ENCODE data around the gene ENO1. TPM values are rescaled to one million over a fixed set of nuclear protein-coding genes. Genes with fewer than 3 reads are reported as not detected.

Gene ENO1
- total and polyA plus RNA-seq, 2 experiments from 2014 or later, result 910 to 1,831 TPM

DNA sequence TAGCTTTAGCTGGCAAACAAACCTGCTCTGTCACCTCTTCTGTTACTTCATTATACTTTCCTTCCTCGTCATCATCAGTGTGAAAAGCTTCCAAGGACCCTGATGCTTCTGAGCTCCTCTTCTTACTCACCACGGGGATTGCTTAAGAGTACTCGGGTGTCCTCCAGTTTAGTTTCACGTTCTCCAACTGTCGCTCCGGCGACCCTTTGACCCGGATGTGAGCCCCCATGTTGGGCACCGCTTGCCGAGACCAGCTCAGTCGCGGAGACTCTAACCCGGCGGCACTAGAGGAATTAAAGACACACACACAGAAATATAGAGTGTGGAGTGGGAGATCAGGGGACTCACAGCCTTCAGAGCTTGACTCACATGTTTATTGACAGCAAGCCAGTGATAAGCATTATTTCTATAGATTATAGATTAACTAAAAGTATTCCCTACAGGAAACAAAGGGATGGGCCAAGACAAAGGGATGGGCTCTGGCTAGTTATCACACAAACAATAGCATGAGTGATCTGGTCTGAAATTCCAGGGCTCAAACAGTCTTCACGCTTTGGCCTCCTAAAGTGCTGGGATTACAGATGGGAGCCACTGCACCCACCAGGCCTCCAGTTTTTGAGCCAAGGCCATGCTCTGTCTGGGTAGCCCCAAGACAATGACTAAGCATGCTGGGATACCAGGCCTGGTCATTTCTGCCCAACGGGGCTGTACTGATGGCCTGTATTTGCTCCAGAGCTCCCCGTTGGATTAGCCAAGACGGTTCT is 30.1 kb upstream of the ENO1 start (continued):
- TF ChIP-seq, protein P1, sequence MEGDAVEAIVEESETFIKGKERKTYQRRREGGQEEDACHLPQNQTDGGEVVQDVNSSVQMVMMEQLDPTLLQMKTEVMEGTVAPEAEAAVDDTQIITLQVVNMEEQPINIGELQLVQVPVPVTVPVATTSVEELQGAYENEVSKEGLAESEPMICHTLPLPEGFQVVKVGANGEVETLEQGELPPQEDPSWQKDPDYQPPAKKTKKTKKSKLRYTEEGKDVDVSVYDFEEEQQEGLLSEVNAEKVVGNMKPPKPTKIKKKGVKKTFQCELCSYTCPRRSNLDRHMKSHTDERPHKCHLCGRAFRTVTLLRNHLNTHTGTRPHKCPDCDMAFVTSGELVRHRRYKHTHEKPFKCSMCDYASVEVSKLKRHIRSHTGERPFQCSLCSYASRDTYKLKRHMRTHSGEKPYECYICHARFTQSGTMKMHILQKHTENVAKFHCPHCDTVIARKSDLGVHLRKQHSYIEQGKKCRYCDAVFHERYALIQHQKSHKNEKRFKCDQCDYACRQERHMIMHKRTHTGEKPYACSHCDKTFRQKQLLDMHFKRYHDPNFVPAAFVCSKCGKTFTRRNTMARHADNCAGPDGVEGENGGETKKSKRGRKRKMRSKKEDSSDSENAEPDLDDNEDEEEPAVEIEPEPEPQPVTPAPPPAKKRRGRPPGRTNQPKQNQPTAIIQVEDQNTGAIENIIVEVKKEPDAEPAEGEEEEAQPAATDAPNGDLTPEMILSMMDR (conservative IDR thresholded peaks at IDR 0.05; ENCODE audit: low read depth in 2 of 2), result no peak
- TF ChIP-seq JUNB (IDR thresholded peaks at IDR 0.05; ENCODE audit: unreplicated experiment) (no peak), STAT1 (IDR thresholded peaks at IDR 0.05; ENCODE audit: unreplicated experiment) (no peak), ZNF331 (CRISPR knock-in tag; IDR thresholded peaks at IDR 0.05; ENCODE audit: low read depth) (no peak), POLR2AphosphoS5 (IDR thresholded peaks at IDR 0.05; ENCODE audit: low read depth) (no peak), ZNF114 (CRISPR knock-in tag; IDR thresholded peaks at IDR 0.05) (no peak), EZH2phosphoT487 (IDR thresholded peaks at IDR 0.05; ENCODE audit: unreplicated experiment) (no peak)

DNA sequence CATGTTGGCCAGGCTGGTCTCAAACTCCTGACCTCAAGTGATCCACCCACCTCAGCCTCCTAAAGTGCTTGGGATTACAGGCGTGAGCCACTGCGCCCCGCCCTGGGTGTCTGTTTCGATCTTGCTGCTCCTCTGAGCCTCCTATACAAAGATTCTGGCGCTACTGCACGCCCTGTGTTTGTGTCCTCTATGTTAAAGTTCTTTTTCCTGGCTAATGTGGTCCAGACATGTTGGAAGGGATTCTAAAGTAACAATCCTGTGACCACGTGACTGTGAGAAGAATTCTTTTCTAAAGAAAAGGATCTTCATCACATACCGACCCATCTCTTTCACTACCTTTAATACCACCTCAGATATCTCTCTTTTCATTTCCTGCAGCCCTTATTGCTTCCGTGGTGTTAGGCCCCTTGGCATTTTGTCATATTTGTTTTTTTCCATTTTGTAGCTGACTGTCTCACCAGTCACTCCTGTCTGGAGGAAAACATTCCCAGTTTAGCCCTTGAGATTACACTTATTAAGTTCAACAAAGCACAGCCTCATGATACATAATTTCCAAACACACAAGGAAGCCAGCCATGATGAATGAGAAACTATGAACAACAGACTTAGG is 27.2 kb upstream of the ENO1 start:
- peaks cover 5% of the 10 kb centered on the region; the same call in 1 of the 2 replicates for H3F3A ChIP-seq (replicated peaks; ENCODE audit: low read depth)
- H3K36me3 ChIP-seq (ENCODE audit: insufficient read depth), result no peaks in the 10 kb centered on the region
- no peak for DNase-seq (ENCODE audit: low spot score)
- Mint-ChIP-seq H3K36me3 (ENCODE audit: low read depth) (peaks cover 5% of the 10 kb centered on the region; the same call in 1 of the 3 replicates), H3K27me3 (ENCODE audit: insufficient read depth, low read depth, poor library complexity) (peaks cover 6% of the 10 kb centered on the region), H3K4me3 (no peak overlapping the region), H3K4me1 (peaks cover 13% of the 10 kb centered on the region), H3K27ac (no peak overlapping the region), H3K9me3 (peaks cover 5% of the 10 kb centered on the region; the same call in 2 of the 3 replicates)
- TF ChIP-seq, protein P2, sequence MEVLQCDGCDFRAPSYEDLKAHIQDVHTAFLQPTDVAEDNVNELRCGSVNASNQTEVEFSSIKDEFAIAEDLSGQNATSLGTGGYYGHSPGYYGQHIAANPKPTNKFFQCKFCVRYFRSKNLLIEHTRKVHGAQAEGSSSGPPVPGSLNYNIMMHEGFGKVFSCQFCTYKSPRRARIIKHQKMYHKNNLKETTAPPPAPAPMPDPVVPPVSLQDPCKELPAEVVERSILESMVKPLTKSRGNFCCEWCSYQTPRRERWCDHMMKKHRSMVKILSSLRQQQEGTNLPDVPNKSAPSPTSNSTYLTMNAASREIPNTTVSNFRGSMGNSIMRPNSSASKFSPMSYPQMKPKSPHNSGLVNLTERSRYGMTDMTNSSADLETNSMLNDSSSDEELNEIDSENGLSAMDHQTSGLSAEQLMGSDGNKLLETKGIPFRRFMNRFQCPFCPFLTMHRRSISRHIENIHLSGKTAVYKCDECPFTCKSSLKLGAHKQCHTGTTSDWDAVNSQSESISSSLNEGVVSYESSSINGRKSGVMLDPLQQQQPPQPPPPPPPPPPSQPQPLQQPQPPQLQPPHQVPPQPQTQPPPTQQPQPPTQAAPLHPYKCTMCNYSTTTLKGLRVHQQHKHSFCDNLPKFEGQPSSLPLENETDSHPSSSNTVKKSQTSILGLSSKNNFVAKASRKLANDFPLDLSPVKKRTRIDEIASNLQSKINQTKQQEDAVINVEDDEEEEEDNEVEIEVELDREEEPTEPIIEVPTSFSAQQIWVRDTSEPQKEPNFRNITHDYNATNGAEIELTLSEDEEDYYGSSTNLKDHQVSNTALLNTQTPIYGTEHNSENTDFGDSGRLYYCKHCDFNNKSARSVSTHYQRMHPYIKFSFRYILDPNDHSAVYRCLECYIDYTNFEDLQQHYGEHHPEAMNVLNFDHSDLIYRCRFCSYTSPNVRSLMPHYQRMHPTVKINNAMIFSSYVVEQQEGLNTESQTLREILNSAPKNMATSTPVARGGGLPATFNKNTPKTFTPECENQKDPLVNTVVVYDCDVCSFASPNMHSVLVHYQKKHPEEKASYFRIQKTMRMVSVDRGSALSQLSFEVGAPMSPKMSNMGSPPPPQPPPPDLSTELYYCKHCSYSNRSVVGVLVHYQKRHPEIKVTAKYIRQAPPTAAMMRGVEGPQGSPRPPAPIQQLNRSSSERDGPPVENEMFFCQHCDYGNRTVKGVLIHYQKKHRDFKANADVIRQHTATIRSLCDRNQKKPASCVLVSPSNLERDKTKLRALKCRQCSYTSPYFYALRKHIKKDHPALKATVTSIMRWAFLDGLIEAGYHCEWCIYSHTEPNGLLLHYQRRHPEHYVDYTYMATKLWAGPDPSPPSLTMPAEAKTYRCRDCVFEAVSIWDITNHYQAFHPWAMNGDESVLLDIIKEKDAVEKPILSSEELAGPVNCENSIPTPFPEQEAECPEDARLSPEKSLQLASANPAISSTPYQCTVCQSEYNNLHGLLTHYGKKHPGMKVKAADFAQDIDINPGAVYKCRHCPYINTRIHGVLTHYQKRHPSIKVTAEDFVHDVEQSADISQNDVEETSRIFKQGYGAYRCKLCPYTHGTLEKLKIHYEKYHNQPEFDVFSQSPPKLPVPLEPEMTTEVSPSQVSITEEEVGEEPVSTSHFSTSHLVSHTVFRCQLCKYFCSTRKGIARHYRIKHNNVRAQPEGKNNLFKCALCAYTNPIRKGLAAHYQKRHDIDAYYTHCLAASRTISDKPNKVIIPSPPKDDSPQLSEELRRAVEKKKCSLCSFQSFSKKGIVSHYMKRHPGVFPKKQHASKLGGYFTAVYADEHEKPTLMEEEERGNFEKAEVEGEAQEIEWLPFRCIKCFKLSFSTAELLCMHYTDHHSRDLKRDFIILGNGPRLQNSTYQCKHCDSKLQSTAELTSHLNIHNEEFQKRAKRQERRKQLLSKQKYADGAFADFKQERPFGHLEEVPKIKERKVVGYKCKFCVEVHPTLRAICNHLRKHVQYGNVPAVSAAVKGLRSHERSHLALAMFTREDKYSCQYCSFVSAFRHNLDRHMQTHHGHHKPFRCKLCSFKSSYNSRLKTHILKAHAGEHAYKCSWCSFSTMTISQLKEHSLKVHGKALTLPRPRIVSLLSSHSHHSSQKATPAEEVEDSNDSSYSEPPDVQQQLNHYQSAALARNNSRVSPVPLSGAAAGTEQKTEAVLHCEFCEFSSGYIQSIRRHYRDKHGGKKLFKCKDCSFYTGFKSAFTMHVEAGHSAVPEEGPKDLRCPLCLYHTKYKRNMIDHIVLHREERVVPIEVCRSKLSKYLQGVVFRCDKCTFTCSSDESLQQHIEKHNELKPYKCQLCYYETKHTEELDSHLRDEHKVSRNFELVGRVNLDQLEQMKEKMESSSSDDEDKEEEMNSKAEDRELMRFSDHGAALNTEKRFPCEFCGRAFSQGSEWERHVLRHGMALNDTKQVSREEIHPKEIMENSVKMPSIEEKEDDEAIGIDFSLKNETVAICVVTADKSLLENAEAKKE (CRISPR knock-in tag; IDR thresholded peaks at IDR 0.05), result no peak
- TF ChIP-seq EZH2phosphoT487 (IDR thresholded peaks at IDR 0.05; ENCODE audit: unreplicated experiment), result no peak
- no peak for TF ChIP-seq ZNF114 (CRISPR knock-in tag; IDR thresholded peaks at IDR 0.05)
- no peaks in the 10 kb centered on the region for H3K79me2 ChIP-seq (replicated peaks; ENCODE audit: insufficient read depth)
- H2AFZ ChIP-seq, result no peak overlapping the region
- no peaks in the 10 kb centered on the region for H3K27me3 ChIP-seq (ENCODE audit: insufficient read depth)
- no peak overlapping the region for H3K4me2 ChIP-seq
- no peaks in the 10 kb centered on the region for H4K20me1 ChIP-seq (replicated peaks; ENCODE audit: insufficient read depth)
- no peak for ATAC-seq
- no peak overlapping the region for H3K4me3 ChIP-seq
- 0 out of 2 replicates have a peak, but pooled peaks cover 3% of the 10 kb centered on the region for H3K9me2 ChIP-seq (ENCODE audit: insufficient read depth)
- peaks cover 9% of the 10 kb centered on the region; the same call in 1 of the 2 replicates for H3K4me1 ChIP-seq (ENCODE audit: insufficient read depth)
- no peak overlapping the region for H3K27ac ChIP-seq (ENCODE audit: low read depth)
